Left ventricle myocardium inferior (tissue), 1 donor: ENCODE results near the gene PFDN1. TPM values are rescaled to one million over a fixed set of nuclear protein-coding genes. Genes with fewer than 3 reads are reported as not detected.
A peak's percentile ranks its signal among the peaks of the same experiment; 100 is the strongest.

Experiments
- DNase-seq: peaks from one replicate; pipeline ENCODE4 v3.0.0-alpha.2; 2020
- H3K27ac ChIP-seq: fragments of 200-600 bp; replicated peaks from 2 replicates; pipeline ENCODE4 v1.8.0; 2021
- H3K27me3 ChIP-seq: fragments of 200-600 bp; 2 replicates; pipeline ENCODE4 v1.8.0; 2021; ENCODE audit warnings: low read depth
- H3K36me3 ChIP-seq: fragments of 200-600 bp; 2 replicates; pipeline ENCODE4 v1.8.0; 2021
- H3K4me1 ChIP-seq: fragments of 200-600 bp; 2 replicates; pipeline ENCODE4 v1.8.0; 2021
- H3K4me3 ChIP-seq: fragments of 200-600 bp; 2 replicates; pipeline ENCODE4 v1.8.0; 2021; ENCODE audit warnings: mild to moderate bottlenecking, moderate library complexity
- H3K9me3 ChIP-seq: fragments of 200-600 bp; replicated peaks from 2 replicates; pipeline ENCODE4 v1.8.0; 2021
- intact Hi-C: fragments of 100-400 bp; cut with micrococcal nuclease; formaldehyde crosslinking; loops from one replicate; pipeline ENCODE4 v1.11.0; 2022
- total RNA-seq: library from RNA; stranded (reverse); fragmentation: NEBNext Ultra II Directional; extraction: Animal tissue kit (Norgen Biotek cat#: 25700); gene quantifications from one replicate; pipeline ENCODE4 v1.2.1, GENCODE V29; 2021
- TF ChIP-seq, protein P1 (sequence below): fragments of 200-600 bp; IDR thresholded peaks from 2 replicates; pipeline ENCODE4 v1.8.0; 2021; ENCODE audit warnings: antibody characterized with exemption, mild to moderate bottlenecking, borderline replicate concordance
- donor health status: DM: no; HTN: yes; CAD: no; lungs with severe emphysema.

PFDN1 gene
- total RNA-seq, 1 donor from 2014 or later = 68.7 TPM

DNA sequence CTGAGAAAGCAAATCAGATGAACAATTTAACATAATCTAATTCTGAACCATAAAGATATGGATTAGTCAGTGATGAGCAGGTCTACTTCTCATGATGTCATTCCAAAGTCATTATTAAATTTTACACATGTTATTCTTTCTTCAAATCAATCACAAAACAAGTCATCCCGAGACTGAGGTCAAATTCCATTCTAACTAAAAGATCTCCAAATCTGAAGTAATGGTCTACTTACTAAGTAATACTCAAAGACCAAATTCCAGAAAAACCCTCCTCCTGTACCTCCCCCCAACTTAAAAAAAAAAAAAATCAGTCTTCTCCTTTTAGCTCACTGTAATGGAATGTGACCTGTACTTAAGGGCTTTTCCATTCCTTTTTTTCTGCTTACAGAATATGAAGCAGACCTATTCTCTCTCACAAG lies 4.7 kb downstream of the PFDN1 start:
- no peak overlapping the region for H3K4me3 ChIP-seq
- intact Hi-C loops = no loop called here
- TF ChIP-seq, protein P1, sequence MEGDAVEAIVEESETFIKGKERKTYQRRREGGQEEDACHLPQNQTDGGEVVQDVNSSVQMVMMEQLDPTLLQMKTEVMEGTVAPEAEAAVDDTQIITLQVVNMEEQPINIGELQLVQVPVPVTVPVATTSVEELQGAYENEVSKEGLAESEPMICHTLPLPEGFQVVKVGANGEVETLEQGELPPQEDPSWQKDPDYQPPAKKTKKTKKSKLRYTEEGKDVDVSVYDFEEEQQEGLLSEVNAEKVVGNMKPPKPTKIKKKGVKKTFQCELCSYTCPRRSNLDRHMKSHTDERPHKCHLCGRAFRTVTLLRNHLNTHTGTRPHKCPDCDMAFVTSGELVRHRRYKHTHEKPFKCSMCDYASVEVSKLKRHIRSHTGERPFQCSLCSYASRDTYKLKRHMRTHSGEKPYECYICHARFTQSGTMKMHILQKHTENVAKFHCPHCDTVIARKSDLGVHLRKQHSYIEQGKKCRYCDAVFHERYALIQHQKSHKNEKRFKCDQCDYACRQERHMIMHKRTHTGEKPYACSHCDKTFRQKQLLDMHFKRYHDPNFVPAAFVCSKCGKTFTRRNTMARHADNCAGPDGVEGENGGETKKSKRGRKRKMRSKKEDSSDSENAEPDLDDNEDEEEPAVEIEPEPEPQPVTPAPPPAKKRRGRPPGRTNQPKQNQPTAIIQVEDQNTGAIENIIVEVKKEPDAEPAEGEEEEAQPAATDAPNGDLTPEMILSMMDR = no peak
- H3K27ac ChIP-seq = peak overlapping the region; percentile 85
- peaks cover 17% of the 10 kb centered on the region for H3K36me3 ChIP-seq
- no peak for DNase-seq
- peaks cover 98% of the 10 kb centered on the region for H3K4me1 ChIP-seq
- H3K27me3 ChIP-seq = no peaks in the 10 kb centered on the region
- H3K9me3 ChIP-seq = no peaks in the 10 kb centered on the region

DNA sequence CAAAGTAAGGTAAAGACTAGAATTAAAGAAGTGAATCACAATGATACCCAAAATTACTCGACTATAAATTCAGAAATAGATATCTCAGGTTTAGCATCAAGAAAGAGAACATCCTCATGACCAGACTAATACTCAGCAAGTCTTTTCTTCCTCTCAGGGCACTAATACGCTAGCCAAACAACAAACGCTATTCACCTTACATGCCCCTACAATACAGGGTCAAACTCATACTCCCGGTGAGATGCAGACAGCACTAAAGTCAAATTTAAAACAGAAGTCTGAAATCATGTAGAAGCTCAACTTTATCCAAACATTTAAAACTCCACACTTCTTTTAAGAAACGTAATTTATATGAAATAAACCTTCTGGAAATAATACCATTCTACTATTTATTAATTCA lies 5.6 kb downstream of the PFDN1 start:
- Histone ChIP-seq H3K36me3 (peaks cover 17% of the 10 kb centered on the region), H3K9me3 (no peaks in the 10 kb centered on the region), H3K4me3 (no peak overlapping the region), H3K4me1 (peaks cover 98% of the 10 kb centered on the region), H3K27me3 (no peaks in the 10 kb centered on the region), H3K27ac (peak overlapping the region; percentile 85)
- TF ChIP-seq, protein P1 = no peak
- intact Hi-C loops = no loop called here
- no peak for DNase-seq

DNA sequence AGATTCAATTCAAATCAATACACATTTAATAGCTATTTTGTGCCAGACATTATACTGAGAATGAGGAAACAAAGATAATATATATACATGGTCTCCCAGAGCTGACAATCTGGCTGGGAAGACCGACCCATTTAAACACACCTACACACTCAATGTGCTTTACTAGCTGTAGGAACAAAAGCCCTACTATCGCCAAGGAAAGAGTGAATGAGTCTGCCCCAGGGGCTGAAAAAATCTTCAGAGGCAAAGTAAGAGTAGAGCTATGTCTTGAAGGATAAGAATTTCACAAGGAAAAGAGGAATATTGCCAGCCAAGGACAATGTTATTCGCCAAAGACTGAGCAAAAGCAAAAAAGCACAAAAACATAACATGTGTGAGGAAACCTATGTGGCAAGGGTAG lies 6.6 kb downstream of the PFDN1 start:
- Histone ChIP-seq H3K4me1 (peaks cover 98% of the 10 kb centered on the region), H3K27me3 (no peaks in the 10 kb centered on the region), H3K4me3 (no peak overlapping the region), H3K27ac (peak overlapping the region; percentile 85), H3K9me3 (no peaks in the 10 kb centered on the region), H3K36me3 (peaks cover 17% of the 10 kb centered on the region)
- DNase-seq = no peak
- TF ChIP-seq, protein P1 = no peak
- intact Hi-C loops = no loop called here

DNA sequence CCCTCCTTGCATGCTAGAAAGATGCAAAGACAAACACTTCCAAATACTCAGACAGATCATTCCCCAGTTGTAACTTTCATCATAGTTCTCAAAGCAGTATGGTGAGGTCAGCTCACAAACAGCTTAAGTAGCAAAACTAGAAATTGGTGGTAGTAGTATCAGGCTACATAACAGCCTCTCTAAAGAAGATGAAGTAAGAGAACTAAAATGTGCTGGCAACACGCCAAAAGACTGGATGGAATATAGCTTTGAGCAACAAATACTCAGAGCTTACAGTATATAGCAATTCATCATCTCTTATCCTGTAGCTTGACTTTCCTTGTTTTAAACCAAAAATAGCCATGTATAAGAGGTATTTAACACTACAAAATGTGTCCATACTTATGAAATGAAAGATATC lies 7.5 kb downstream of the PFDN1 start:
- DNase-seq = no peak
- Histone ChIP-seq H3K9me3 (no peaks in the 10 kb centered on the region), H3K36me3 (peaks cover 17% of the 10 kb centered on the region), H3K27ac (peak overlapping the region; percentile 85), H3K27me3 (no peaks in the 10 kb centered on the region), H3K4me1 (peaks cover 98% of the 10 kb centered on the region), H3K4me3 (no peak overlapping the region)
- TF ChIP-seq, protein P1 = no peak
- intact Hi-C loops = no loop called here

DNA sequence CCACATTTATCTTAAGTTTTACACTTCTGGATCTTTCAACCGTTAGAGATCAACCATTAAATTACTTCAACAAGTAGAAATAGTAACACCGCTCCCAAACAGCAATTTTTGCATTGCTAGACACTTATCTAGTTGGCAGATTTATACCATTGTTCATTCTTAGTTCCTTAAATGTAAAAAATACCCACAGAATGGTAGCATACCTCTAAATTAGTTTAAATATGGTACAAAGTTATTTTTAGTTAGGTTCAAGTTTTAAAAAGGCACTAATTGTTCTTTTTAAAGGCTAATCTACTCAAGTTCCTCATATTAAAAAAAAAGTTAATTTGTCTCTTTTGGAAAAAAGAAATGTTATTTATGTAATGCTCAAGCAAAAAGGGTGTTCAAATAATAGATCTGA lies 8.1 kb downstream of the PFDN1 start:
- intact Hi-C loops = no loop called here
- H3K27ac ChIP-seq = peak overlapping the region; percentile 85

More for the DNA sequence above, 8.1 kb downstream of the PFDN1 start:
- Histone ChIP-seq H3K4me1 (peaks cover 98% of the 10 kb centered on the region), H3K27me3 (no peaks in the 10 kb centered on the region), H3K36me3 (peaks cover 10% of the 10 kb centered on the region), H3K4me3 (no peak overlapping the region), H3K9me3 (no peaks in the 10 kb centered on the region)
- DNase-seq = no peak
- TF ChIP-seq, protein P1 = no peak
